RWPE1 (cell line): ENCODE data around the gene SYNDIG1.

Experiments
- CTCF ChIA-PET: fragments of 350-600 bp; sonication (Branson Sonifier 250); formaldehyde crosslinking; extraction: SDS; loops from one replicate; lab custom pipeline; 2021; lab: Yijun Ruan, JAX
- POLR2A ChIA-PET: fragments of 400-600 bp; formaldehyde crosslinking; extraction: SDS; loops from one replicate; lab custom pipeline; 2020; ENCODE audit warnings: antibody characterized with exemption; ENCODE audit not compliant: low non-redundant PET; lab: Yijun Ruan, JAX
- DNase-seq: peaks from one replicate; pipeline ENCODE4 v3.0.0; 2012; ENCODE audit warnings: low spot score
- H3K27ac ChIP-seq: fragments of 450-650 bp; 2 replicates; pipeline ENCODE4 v1.5.1; 2017
- TF ChIP-seq, protein P1 (sequence below): fragments of 450-650 bp; conservative IDR thresholded peaks from 2 replicates; pipeline ENCODE4 v1.5.1; 2017; ENCODE audit warnings: low read depth, mild to moderate bottlenecking

The SYNDIG1 gene

DNA sequence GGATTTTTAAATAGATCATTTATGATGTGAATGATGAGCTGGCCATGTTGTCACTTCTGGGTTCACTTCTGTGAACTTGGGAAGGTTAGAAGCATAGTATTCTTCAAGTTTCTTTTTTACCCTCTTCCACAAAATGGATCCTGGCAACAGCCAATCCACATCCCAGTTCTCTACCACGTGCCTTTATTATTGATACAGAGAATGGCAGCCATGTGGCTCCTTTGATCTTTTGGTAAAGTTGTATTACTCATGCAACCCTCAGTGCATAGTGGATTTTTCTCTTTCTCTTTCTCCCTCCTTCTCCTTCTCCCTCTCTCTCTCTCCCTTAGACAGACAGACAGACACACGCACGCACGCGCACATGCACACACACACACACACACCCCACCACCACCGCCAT lies 50.0 kb downstream of the SYNDIG1 start:
- TF ChIP-seq, protein P1, sequence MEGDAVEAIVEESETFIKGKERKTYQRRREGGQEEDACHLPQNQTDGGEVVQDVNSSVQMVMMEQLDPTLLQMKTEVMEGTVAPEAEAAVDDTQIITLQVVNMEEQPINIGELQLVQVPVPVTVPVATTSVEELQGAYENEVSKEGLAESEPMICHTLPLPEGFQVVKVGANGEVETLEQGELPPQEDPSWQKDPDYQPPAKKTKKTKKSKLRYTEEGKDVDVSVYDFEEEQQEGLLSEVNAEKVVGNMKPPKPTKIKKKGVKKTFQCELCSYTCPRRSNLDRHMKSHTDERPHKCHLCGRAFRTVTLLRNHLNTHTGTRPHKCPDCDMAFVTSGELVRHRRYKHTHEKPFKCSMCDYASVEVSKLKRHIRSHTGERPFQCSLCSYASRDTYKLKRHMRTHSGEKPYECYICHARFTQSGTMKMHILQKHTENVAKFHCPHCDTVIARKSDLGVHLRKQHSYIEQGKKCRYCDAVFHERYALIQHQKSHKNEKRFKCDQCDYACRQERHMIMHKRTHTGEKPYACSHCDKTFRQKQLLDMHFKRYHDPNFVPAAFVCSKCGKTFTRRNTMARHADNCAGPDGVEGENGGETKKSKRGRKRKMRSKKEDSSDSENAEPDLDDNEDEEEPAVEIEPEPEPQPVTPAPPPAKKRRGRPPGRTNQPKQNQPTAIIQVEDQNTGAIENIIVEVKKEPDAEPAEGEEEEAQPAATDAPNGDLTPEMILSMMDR = no peak
- no peak overlapping the region for H3K27ac ChIP-seq
- POLR2A ChIA-PET = no interaction called here
- DNase-seq = no peak
- CTCF ChIA-PET = interaction anchor here (0.7 kb wide), 1 partner anchor 45 kb away, joined by 3 read pairs; no protein-coding TSS in a partner anchor

DNA sequence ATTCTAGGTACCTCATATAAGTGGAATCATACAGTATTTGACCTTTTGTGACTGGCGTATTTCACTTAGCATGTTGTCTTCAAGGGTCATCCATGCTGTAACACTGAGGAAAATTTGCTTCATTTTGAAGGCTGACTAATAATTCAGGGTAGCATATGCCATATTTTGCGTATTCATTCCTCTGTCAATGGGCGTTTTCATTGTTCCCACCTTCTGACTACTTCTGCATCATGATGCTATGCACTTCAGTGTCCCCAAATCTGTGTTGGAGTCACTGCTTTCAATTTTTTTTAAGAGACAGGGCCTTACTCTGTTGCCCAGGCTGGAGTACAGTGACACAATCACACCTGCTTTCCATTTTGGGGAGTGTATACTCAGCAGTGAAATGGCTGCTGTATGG lies 51.6 kb downstream of the SYNDIG1 start:
- no peak for DNase-seq
- CTCF ChIA-PET = no interaction called here
- no peak overlapping the region for H3K27ac ChIP-seq
- TF ChIP-seq, protein P1 = no peak
- POLR2A ChIA-PET = no interaction called here

DNA sequence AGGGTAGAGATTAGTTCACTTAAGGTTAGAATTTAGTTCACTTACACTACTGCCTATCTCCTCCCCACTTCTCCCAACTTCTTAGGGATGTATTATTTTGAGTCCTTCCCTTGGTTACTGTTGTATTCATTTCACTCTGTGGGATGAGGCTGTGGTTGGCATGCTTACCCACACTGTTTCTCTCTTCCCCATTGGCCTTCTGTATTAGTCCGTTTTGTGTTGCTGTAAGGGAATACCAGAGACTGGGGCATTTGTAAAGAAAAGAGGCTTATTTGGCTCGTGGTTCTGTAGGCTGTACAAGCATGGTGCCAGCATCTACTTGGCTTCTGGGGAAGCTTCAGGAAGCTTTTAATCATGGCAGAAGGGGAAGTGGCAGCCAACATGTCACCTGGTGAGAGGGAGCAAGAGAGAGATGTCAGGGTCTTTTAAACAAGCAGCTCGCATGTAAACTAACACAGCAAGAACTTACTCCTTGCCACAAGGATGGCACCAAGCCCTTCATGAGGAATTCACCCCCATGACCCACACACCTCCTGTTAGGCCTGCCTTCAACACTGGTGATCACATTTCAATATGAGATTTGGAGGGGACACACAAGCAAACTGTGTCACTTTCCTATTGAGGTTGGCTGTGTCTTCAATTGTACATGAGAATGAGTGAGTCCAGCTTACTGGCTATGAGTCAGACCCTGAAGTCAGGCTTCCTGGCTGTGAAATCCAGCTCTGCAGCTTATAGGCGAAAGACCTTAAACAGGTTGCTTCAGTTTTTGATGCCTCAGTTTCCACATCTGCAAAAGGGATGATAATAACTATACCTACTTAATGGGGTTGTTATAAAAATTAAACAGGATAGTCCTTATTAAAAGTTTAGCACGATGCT lies 53.3 kb downstream of the SYNDIG1 start:
- no peak overlapping the region for H3K27ac ChIP-seq
- DNase-seq = no peak
- POLR2A ChIA-PET = no interaction called here
- CTCF ChIA-PET = no interaction called here
- TF ChIP-seq, protein P1 = no peak

DNA sequence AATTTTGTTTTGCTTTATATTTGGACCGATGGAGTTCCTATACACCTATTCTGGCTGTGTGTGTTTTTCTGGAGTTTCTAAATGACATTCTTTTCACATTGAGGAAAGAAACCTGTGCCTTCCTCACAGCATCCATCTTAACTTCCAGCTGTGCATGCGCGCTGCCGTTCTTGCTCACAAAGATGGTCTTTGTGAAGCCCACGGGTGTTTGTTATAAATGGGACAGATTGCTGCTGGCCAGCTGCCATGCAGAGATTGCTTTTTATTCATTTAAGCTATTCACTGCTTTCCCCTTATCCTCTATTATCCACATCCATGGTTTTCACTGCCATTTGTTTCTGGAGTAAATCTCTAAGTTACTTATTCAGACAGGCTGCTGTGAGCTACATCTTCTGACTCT lies 54.2 kb downstream of the SYNDIG1 start:
- DNase-seq = no peak

DNA sequence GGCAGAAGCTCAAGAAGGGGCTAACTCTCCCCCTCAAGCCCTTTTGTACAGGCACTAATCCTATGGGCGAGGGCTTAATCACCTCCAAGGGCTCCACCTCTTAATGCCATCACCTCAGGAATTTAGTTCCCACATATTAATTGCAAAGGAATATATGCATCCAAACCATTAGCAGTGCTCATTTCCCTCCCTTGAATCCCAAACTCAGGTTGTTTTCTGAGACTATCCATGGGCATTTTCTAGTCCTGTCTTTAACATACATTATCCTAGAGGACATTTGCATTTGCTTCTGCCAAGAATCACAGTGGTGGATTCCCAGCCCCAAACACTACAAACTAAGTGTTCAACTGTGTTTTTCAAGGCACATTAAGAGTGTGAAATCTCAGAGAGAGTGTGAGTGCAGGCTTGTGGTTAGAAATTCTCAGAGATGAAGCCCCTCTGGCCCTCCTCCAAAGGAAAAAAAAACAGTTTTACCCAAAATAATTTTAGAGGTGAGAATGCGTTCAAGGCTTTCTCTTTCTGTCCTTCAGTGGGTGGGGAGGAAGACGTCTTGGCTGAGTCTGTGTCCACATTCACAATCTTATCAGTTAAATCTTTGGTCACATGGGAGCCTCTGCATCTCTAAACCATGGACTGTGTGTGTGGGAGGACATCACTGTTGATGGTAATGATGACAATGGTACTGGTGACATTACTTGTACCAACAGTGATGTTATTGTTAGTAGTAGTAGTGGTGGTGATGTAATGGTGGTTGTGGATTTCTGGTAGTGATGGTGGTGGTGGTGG lies 59.3 kb downstream of the SYNDIG1 start:
- no peak overlapping the region for H3K27ac ChIP-seq
- CTCF ChIA-PET = no interaction called here
- no peak for DNase-seq
- POLR2A ChIA-PET = no interaction called here
- TF ChIP-seq, protein P1 = no peak

More for the DNA sequence above, 54.2 kb downstream of the SYNDIG1 start:
- CTCF ChIA-PET = no interaction called here
- POLR2A ChIA-PET = no interaction called here
- H3K27ac ChIP-seq = no peak overlapping the region
- TF ChIP-seq, protein P1 = no peak

DNA sequence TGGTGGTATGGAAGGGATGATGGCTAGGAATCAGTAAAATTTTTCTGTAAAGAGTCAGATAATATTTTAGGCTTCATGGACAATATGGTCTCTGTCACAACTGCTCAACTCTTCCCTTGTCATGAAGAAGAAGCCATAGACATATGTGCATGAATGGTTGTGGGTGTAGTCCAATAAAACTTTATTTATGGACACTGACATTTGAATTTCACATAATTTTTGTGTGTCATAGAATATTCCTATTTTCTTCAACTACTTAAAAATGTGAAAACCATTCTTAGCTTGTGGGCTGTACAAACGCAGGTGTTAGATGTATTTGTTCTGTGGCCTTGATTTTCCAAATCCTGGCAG lies 59.9 kb downstream of the SYNDIG1 start:
- POLR2A ChIA-PET = no interaction called here
- DNase-seq = no peak
- no peak overlapping the region for H3K27ac ChIP-seq
- TF ChIP-seq, protein P1 = no peak
- CTCF ChIA-PET = no interaction called here
